Measurements from ENCODE around the gene GET3.

DNA sequence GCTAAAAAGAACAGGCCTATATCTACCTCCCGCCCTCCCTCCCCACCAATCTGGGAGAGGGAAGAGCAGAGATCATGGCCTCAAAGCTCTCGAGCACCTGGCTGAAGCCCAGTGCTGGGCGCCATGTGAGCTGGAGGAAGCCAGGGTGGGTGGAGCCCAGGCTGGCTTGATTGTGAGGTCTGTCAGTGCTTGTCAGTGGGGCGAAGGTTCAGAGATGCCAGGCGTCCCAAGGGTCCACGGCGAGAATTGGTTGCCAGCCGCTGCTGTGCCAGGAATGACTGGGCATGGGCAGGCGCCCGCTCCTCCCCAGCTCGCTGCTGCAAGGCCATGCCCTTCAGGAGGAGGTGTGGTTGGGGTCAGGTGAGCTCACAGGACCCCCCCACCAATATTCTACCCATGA, 25.8 kb downstream of the GET3 start:
- TF ChIP-seq POLR2A (IDR thresholded peaks at IDR 0.05) (no peak), CTCF (IDR thresholded peaks at IDR 0.05) (no peak), EP300 (IDR thresholded peaks at IDR 0.05) (no peak)

Data from ovary (tissue), 3 donors.